K562 (cell line): Measurements from ENCODE around the gene SLC38A7. TPM values are rescaled to one million over a fixed set of nuclear protein-coding genes. Genes with fewer than 3 reads are reported as not detected.
"Not testable (repeated sequence)": the region's sequence is repeated elsewhere in the genome, so short reads cannot be mapped to it uniquely, and the experiment has no call there.

ENCODE experiments used
- ATAC-seq: fragments of 200-7000 bp; cut with Tn5 transposase; 3 replicates; pipeline ENCODE4 v1.9.1; 2020; ENCODE audit warnings: moderate library complexity
- BruUV-seq: library from RNA; stranded (reverse); fragments of 400-500 nt; replicated peaks from 2 replicates; lab custom pipeline; 2021; lab: Mats Ljungman, UMichigan
- CTCF ChIA-PET: fragments of 300-600 bp; formaldehyde crosslinking; extraction: SDS; loops from one replicate; lab custom pipeline; 2021; ENCODE audit warnings: low intra/inter-chr PET ratio; lab: Yijun Ruan, JAX
- POLR2A ChIA-PET: fragments of 300-600, 350-650 bp; sonication (Branson Sonifier 250); formaldehyde crosslinking; extraction: SDS; loops from one replicate; lab custom pipeline; 2021; ENCODE audit warnings: antibody characterized with exemption, inconsistent platforms; lab: Yijun Ruan, JAX
- DNase-seq, 4 experiments: peaks; one replicate each; pipeline versions ENCODE4 v3.0.0 to v3.0.0-alpha.2; 2011 to 2018; ENCODE audit warnings: low spot score in 3 of 4, mixed read lengths in 3 of 4; ENCODE audit errors: extremely low read depth in 1 of 4
- FAIRE-seq: peaks from 2 replicates; lab custom pipeline; 2011; peaks lifted over from hg19 to GRCh38; lab: Jason Lieb, UNC
- H2AFZ ChIP-seq: 2 replicates; pipeline ENCODE4 v1.6.0; 2011; ENCODE audit warnings: low read depth, low read length, control low read depth, inconsistent platforms
- H3K27ac ChIP-seq: fragments of 200-600 bp; 3 replicates; pipeline ENCODE4 v1.8.0; 2011; ENCODE audit warnings: low read depth, mild to moderate bottlenecking, control low read depth, inconsistent platforms, low read length, moderate library complexity, mixed read lengths; ENCODE audit errors: extremely low read depth
- H3K27me3 ChIP-seq, 2 experiments: fragments of 300-600 bp in 1 of 2; 2 replicates in 1 of 2; 3 replicates in 1 of 2; pipeline versions ENCODE4 v1.6.0 to v1.8.0; 2011; ENCODE audit warnings: inconsistent platforms in 2 of 2, low read length in 2 of 2, mild to moderate bottlenecking in 1 of 2, mixed read lengths in 1 of 2, moderate library complexity in 1 of 2; ENCODE audit not compliant: control insufficient read depth in 2 of 2, insufficient read depth in 2 of 2
- H3K36me3 ChIP-seq: fragments of 300-600 bp; 3 replicates; pipeline ENCODE4 v1.8.0; 2011; ENCODE audit warnings: mild to moderate bottlenecking, low read length, inconsistent platforms; ENCODE audit not compliant: control insufficient read depth, insufficient read depth
- H3K4me1 ChIP-seq, 2 experiments: fragments of 200-600 bp in 1 of 2; replicated peaks in 1 of 2; 2 replicates in 1 of 2; 3 replicates in 1 of 2; pipeline versions ENCODE4 v1.5.1 to v1.8.0; 2011; ENCODE audit warnings: inconsistent platforms in 2 of 2, low read length in 2 of 2, mild to moderate bottlenecking in 1 of 2, mixed read lengths in 1 of 2, moderate library complexity in 1 of 2; ENCODE audit not compliant: control insufficient read depth in 2 of 2, insufficient read depth in 2 of 2
- H3K4me2 ChIP-seq: 2 replicates; pipeline ENCODE4 v1.6.1; 2011; ENCODE audit warnings: low read length, control low read depth, inconsistent platforms, mixed read lengths; ENCODE audit not compliant: insufficient read depth
- H3K4me3 ChIP-seq: fragments of 200-600 bp; sonication (generic), shearing (Covaris generic); 2 replicates; pipeline ENCODE4 v1.5.1; 2016; ENCODE audit warnings: control low read depth, inconsistent platforms
- H3K79me2 ChIP-seq: fragments of 200-600 bp; 3 replicates; pipeline ENCODE4 v1.8.0; 2011; ENCODE audit warnings: low read length, inconsistent platforms; ENCODE audit not compliant: control insufficient read depth, insufficient read depth
- H3K9ac ChIP-seq, 2 experiments: 2 replicates each; pipeline versions ENCODE4 v1.6.0 to v1.6.1; 2011; ENCODE audit warnings: low read depth in 2 of 2, low read length in 2 of 2, control low read depth in 1 of 2, inconsistent platforms in 1 of 2, mild to moderate bottlenecking in 1 of 2, mixed read lengths in 1 of 2; ENCODE audit not compliant: insufficient read depth in 1 of 2
- H3K9me1 ChIP-seq: one replicate; pipeline ENCODE4 v1.6.0; 2011; ENCODE audit warnings: inconsistent platforms, mild to moderate bottlenecking, low read length, moderate library complexity; ENCODE audit not compliant: control insufficient read depth, insufficient read depth
- H3K9me3 ChIP-seq: replicated peaks from 2 replicates; pipeline ENCODE4 v1.5.1; 2011; ENCODE audit warnings: low read depth, low read length, inconsistent platforms; ENCODE audit not compliant: control insufficient read depth, insufficient read depth
- H4K20me1 ChIP-seq: replicated peaks from 2 replicates; pipeline ENCODE4 v1.6.1; 2011; ENCODE audit warnings: low read length, inconsistent platforms, mixed read lengths; ENCODE audit not compliant: control insufficient read depth, insufficient read depth
- GABPB1 ChIP-seq: sonication (generic); formaldehyde crosslinking; IDR thresholded peaks from 2 replicates; pipeline ENCODE4 v1.8.0; 2022; ENCODE audit warnings: mild to moderate bottlenecking, missing genetic modification reagents
- GABPB2 ChIP-seq: fragments of 250-450 bp; sonication (Bioruptor Pico); conservative IDR thresholded peaks from 2 replicates; pipeline ENCODE4 v1.5.1; 2021; ENCODE audit warnings: mild to moderate bottlenecking
- MNT ChIP-seq, 2 experiments: fragments of 450-650 bp; conservative IDR thresholded peaks; 2 replicates each; pipeline ENCODE4 v1.6.1; 2017; ENCODE audit warnings: mild to moderate bottlenecking in 2 of 2, moderate library complexity in 2 of 2
- RHOXF2B ChIP-seq: fragments of 250-450 bp; sonication (Bioruptor Pico); conservative IDR thresholded peaks from 2 replicates; pipeline ENCODE4 v1.5.1; 2021
- STAT6 ChIP-seq: sonication (generic); formaldehyde crosslinking; IDR thresholded peaks from 2 replicates; pipeline ENCODE4 v1.8.1; 2023; ENCODE audit warnings: mild to moderate bottlenecking, missing genetic modification reagents
- TAL1 ChIP-seq: fragments of 450-650 bp; IDR thresholded peaks from 2 replicates; pipeline ENCODE4 v1.6.1; 2016; ENCODE audit warnings: mild to moderate bottlenecking
- WGBS: fragments of 100-300 bp; shearing (Covaris generic); methylation state at CpG from one replicate; pipeline ENCODE4 v1.1.6; 2016; ENCODE audit warnings: low coverage, mixed read lengths; ENCODE audit not compliant: insufficient coverage; ENCODE audit errors: missing lambda C conversion rate; 5-methylcytosine and 5-hydroxymethylcytosine counted together
- in situ Hi-C: fragments of 300-500 bp; cut with MboI; formaldehyde crosslinking; loops from 4 replicates; pipeline ENCODE4 v1.15.0; 2018; ENCODE audit warnings: inconsistent platforms, mixed read lengths
- intact Hi-C: fragments of 100-400 bp; cut with micrococcal nuclease; formaldehyde crosslinking; loops from 2 replicates; pipeline ENCODE4 v1.14.2; 2022
- polyA plus RNA-seq, 8 experiments: library from polyadenylated mRNA; depleted of rRNA in 4 of 8; stranded (reverse) in 5 of 8; unstranded in 3 of 8; fragments of >200 nt; fragmentation: Nextera tagmentation in 2 of 8; fragmentation: Illumina TruSeq in 1 of 8; extraction: Ambion mirVana in 2 of 8; extraction: Trizol in 1 of 8; gene quantifications; 2 replicates each; pipeline versions ENCODE4 v1.2.1 to v1.2.3, GENCODE V29; 2011 to 2014; ENCODE audit warnings: inconsistent platforms in 1 of 8, missing spikeins in 1 of 8
- total RNA-seq, 7 experiments: library from RNA; depleted of rRNA in 6 of 7; stranded (reverse); fragments of >200 nt in 6 of 7; fragmentation: Illumina TruSeq in 2 of 7; extraction: Trizol in 2 of 7; gene quantifications; 2 replicates each; pipeline versions ENCODE4 v1.2.1 to v1.2.3, GENCODE V29; 2011 to 2021; ENCODE audit warnings: low replicate concordance in 1 of 7

The SLC38A7 gene
- total and polyA plus RNA-seq, 9 of the 15 experiments (the other 6 are each of a cell fraction or from before 2014, with no cell fraction given), result 2.7 to 12.2 (median 6.5) TPM

- no peak for TF ChIP-seq MNT (conservative IDR thresholded peaks at IDR 0.05)
- TF ChIP-seq GABPB2 (CRISPR knock-in tag), result no peak
- TF ChIP-seq STAT6, result no peak
- no peak for TF ChIP-seq TAL1
- TF ChIP-seq GABPB1 (CRISPR knock-in tag), result 0 out of 2 replicates have a peak, but pooled peaks have one; percentile 19
- TF ChIP-seq RHOXF2B (CRISPR knock-in tag), result no peak
These were observed 46.2 kb downstream of the SLC38A7 start (continued) for GRCh38 chr16:58638148-58639036.

- FAIRE-seq, BruUV-seq, H3K79me2 ChIP-seq, H4K20me1 ChIP-seq, ATAC-seq, POLR2A ChIA-PET, intact Hi-C loops, H3K9me1 ChIP-seq, H2AFZ ChIP-seq, H3K27me3 ChIP-seq, H3K27ac ChIP-seq, H3K9me3 ChIP-seq, H3K4me1 ChIP-seq, H3K36me3 ChIP-seq, H3K4me2 ChIP-seq, H3K4me3 ChIP-seq, in situ Hi-C loops, H3K9ac ChIP-seq, DNase-seq: not testable (repeated sequence)
- 73% methylated on average over 6 of the region's 6 CpGs for WGBS
- CTCF ChIA-PET, result interaction anchor here (0.6 to 2.1 kb wide), 2 partner anchors 125 to 292 kb away, joined by 3 to 15 read pairs; no protein-coding TSS in a partner anchor
These were observed 47.5 kb downstream of the SLC38A7 start for GRCh38 chr16:58637021-58637420.
